Endothelial cell (in vitro differentiated cells): ENCODE data around the gene ZNF25. TPM values are rescaled to one million over a fixed set of nuclear protein-coding genes. Genes with fewer than 3 reads are reported as not detected.
"Not testable (repeated sequence)": the region's sequence is repeated elsewhere in the genome, so short reads cannot be mapped to it uniquely, and the experiment has no call there.

Source experiments
- DNase-seq: peaks from one replicate; pipeline ENCODE4 v3.0.0; 2021; ENCODE audit warnings: low spot score
- H3K27ac Mint-ChIP-seq: one replicate; pipeline ENCODE4 v1.8.0; 2021; ENCODE audit warnings: mixed read lengths, inconsistent platforms; ENCODE audit not compliant: unreplicated experiment
- H3K27me3 Mint-ChIP-seq: one replicate; pipeline ENCODE4 v1.8.0; 2021; ENCODE audit warnings: mild to moderate bottlenecking, moderate library complexity, mixed read lengths, inconsistent platforms; ENCODE audit not compliant: unreplicated experiment
- H3K36me3 Mint-ChIP-seq: one replicate; pipeline ENCODE4 v1.8.0; 2021; ENCODE audit warnings: mild to moderate bottlenecking, low read depth, mixed read lengths, inconsistent platforms; ENCODE audit not compliant: unreplicated experiment
- H3K4me1 Mint-ChIP-seq: one replicate; pipeline ENCODE4 v1.8.0; 2021; ENCODE audit warnings: mild to moderate bottlenecking, mixed read lengths, inconsistent platforms; ENCODE audit not compliant: unreplicated experiment
- H3K4me3 Mint-ChIP-seq: one replicate; pipeline ENCODE4 v1.8.0; 2021; ENCODE audit warnings: mild to moderate bottlenecking, mixed read lengths, inconsistent platforms; ENCODE audit not compliant: unreplicated experiment
- H3K9me3 Mint-ChIP-seq: one replicate; pipeline ENCODE4 v1.8.0; 2021; ENCODE audit warnings: mixed read lengths, inconsistent platforms; ENCODE audit not compliant: unreplicated experiment
- CTCF ChIP-seq: fragments of 200-600 bp; sonication (generic); IDR thresholded peaks from one replicate; pipeline ENCODE4 v1.5.0; 2021; ENCODE audit warnings: antibody characterized with exemption; ENCODE audit not compliant: unreplicated experiment
- total RNA-seq: library from RNA; stranded (reverse); fragmentation: NEBNext Ultra II Directional; extraction: Animal tissue kit (Norgen Biotek cat#: 25700); gene quantifications from one replicate; pipeline ENCODE4 v1.2.1, GENCODE V29; 2021; ENCODE audit not compliant: unreplicated experiment

ZNF25 gene
- total RNA-seq, 1 donor from 2014 or later = 3.3 TPM

DNA sequence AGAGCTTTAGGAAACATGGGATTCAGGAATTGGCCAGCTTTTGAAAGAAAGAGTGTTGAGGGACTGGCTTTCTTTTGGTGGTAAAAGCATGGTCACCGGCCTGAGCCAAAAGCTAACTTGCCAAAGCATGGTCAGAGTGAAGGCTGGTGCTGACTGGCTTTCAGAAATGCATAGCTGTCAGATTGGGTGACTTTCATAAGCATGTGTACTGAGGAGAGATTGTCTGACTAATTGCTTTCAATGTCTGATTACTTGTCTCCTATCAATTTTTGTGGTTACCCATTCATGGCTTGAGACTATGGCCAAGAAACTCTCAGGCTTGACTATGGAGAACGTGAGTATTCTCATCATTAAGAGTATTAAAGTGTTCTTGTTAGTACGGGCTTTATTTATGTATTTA, 28.2 kb downstream of the ZNF25 start:
- H3K36me3 Mint-ChIP-seq = peaks cover 23% of the 10 kb centered on the region
- no peak overlapping the region for H3K4me3 Mint-ChIP-seq
- no peak for TF ChIP-seq CTCF
- peaks cover 54% of the 10 kb centered on the region for H3K9me3 Mint-ChIP-seq
- DNase-seq = no peak
- no peaks in the 10 kb centered on the region for H3K4me1 Mint-ChIP-seq
- H3K27ac Mint-ChIP-seq = no peak overlapping the region
- no peaks in the 10 kb centered on the region for H3K27me3 Mint-ChIP-seq

- H3K27ac Mint-ChIP-seq = no peak overlapping the region
- no peak for TF ChIP-seq CTCF
- DNase-seq = no peak
- no peaks in the 10 kb centered on the region for H3K4me1 Mint-ChIP-seq
- peaks cover 16% of the 10 kb centered on the region for H3K36me3 Mint-ChIP-seq
- H3K9me3 Mint-ChIP-seq = peaks cover 48% of the 10 kb centered on the region
- no peak overlapping the region for H3K4me3 Mint-ChIP-seq
- H3K27me3 Mint-ChIP-seq = no peaks in the 10 kb centered on the region
Observed at GRCh38 chr10:37947526-37947925, 28.9 kb downstream of the ZNF25 start.

DNA sequence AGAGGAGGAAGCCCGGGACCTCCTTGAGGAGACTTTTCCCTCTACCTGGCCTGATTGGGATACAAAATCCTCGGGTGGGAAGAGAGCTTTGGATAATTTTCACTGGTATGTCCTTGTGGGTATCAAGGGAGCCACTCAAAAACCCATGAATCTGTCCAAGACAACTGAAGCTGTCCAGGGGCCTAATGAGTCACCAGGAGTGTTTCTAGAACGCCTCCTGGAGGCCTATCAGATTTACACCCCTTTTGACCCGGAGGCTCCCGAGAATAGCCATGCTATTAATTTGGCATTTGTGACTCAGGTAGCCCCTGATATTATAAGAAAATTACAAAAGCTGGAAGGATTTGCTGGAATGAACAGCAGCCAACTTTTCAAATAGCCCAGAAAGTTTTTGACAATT, 38.6 kb downstream of the ZNF25 start:
- Mint-ChIP-seq H3K4me3 (peak overlapping the region; percentile 11), H3K27ac (no peak overlapping the region), H3K9me3 (peaks cover 50% of the 10 kb centered on the region), H3K27me3 (peaks cover 7% of the 10 kb centered on the region), H3K36me3 (peaks cover 9% of the 10 kb centered on the region), H3K4me1 (no peaks in the 10 kb centered on the region)
- DNase-seq = no peak
- TF ChIP-seq CTCF = no peak

DNA sequence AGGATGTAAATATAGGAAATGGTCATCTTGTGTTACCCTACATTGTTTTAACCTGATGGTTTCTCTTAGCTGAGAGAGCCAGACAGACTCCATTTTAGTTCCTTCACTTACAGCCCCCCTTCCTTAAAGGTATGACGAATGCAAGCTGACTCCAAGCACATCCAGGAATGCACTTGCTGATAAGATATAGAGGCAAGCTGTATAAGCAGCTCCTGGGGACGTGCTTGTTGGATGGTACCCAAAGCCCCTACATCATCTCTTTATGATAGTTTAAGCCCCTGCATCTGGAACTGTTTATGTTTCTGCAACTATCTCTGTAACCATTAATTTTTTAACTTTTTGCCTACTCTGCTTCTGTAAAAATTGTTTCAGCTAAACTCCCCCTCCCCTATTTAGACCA, 41.7 kb downstream of the ZNF25 start:
- no peaks in the 10 kb centered on the region for H3K4me1 Mint-ChIP-seq
- H3K9me3 Mint-ChIP-seq = peaks cover 39% of the 10 kb centered on the region
- no peak overlapping the region for H3K4me3 Mint-ChIP-seq
- TF ChIP-seq CTCF = no peak
- no peak overlapping the region for H3K27ac Mint-ChIP-seq
- DNase-seq = no peak
- peaks cover 11% of the 10 kb centered on the region for H3K27me3 Mint-ChIP-seq
- H3K36me3 Mint-ChIP-seq = no peaks in the 10 kb centered on the region

DNA sequence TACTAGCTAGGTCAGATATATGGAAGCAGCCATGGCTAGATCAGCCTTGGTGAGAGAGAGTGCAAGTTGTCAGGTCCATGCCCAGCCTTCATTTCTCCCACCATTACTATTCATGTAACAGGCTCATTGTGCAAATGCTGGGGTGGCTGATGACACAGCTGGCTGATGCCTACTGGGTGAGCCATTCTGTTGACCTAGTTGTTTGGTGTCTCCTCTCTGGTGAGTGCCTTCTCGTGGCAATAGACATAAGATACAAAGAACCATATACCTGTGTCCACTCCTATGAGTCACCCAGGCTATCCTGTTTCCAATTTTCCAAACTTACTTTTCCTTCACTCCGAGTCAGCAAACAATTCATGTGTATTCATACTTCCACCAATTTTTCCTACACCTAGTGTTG, 46.0 kb downstream of the ZNF25 start:
- Mint-ChIP-seq H3K9me3 (peaks cover 1% of the 10 kb centered on the region), H3K27me3 (peaks cover 8% of the 10 kb centered on the region), H3K4me1 (no peaks in the 10 kb centered on the region), H3K4me3 (no peak overlapping the region), H3K27ac (no peak overlapping the region), H3K36me3 (no peaks in the 10 kb centered on the region)
- no peak for DNase-seq
- no peak for TF ChIP-seq CTCF

- H3K36me3 Mint-ChIP-seq, H3K27me3 Mint-ChIP-seq, DNase-seq, H3K4me3 Mint-ChIP-seq, H3K4me1 Mint-ChIP-seq, H3K27ac Mint-ChIP-seq: not testable (repeated sequence)
- peaks cover 27% of the 10 kb centered on the region for H3K9me3 Mint-ChIP-seq
Observed at GRCh38 chr10:37908165-37908564, 68.3 kb downstream of the ZNF25 start.
